Esophagus squamous epithelium (tissue), 5 donors: Measurements from ENCODE around the gene TAOK1. TPM values are rescaled to one million over a fixed set of nuclear protein-coding genes. Genes with fewer than 3 reads are reported as not detected.
"Not testable (repeated sequence)": the region's sequence is repeated elsewhere in the genome, so short reads cannot be mapped to it uniquely, and the experiment has no call there.

Experiments used
- DNase-seq: peaks from one replicate; lab custom pipeline; 2025; lab: John Stamatoyannopoulos, UW
- H3K27ac ChIP-seq, 4 donors: fragments of 200-600 bp; sonication (generic); one replicate each; pipeline ENCODE4 v1.5.1; 2016 to 2019; ENCODE audit warnings: mild to moderate bottlenecking in 1 of 4
- H3K27me3 ChIP-seq, 4 donors: fragments of 200-600 bp; sonication (generic); 1 replicate in 3 of 4; 2 replicates in 1 of 4; pipeline versions ENCODE4 v1.5.1 to v1.6.0; 2017 to 2021; ENCODE audit warnings: antibody characterized with exemption in 1 of 4
- H3K36me3 ChIP-seq, 3 donors: fragments of 200-600 bp; sonication (generic); one replicate each; pipeline ENCODE4 v1.5.1; 2016 to 2019
- H3K4me1 ChIP-seq, 3 donors: fragments of 200-600 bp; sonication (generic); one replicate each; pipeline ENCODE4 v1.5.1; 2017 to 2019
- H3K4me3 ChIP-seq, 4 donors: fragments of 200-600 bp; sonication (generic); 1 replicate in 3 of 4; 2 replicates in 1 of 4; pipeline ENCODE4 v1.5.1; 2016 to 2019; ENCODE audit warnings: mild to moderate bottlenecking in 2 of 4, moderate library complexity in 1 of 4
- H3K9me3 ChIP-seq, 3 donors: fragments of 200-600 bp; sonication (generic); one replicate each; pipeline ENCODE4 v1.5.1; 2016 to 2019
- POLR2A ChIP-seq, 4 donors: fragments of 450-650 bp; IDR thresholded peaks; one replicate each; pipeline ENCODE4 v1.6.1; 2017; ENCODE audit warnings: antibody characterized with exemption in 4 of 4, mild to moderate bottlenecking in 4 of 4, moderate library complexity in 3 of 4
- WGBS, 2 donors: methylation state at CpG; one replicate each; pipeline ENCODE4 v1.1.5; 2018; 5-methylcytosine and 5-hydroxymethylcytosine counted together
- intact Hi-C: fragments of 100-400 bp; cut with DNase I; formaldehyde crosslinking; loops from one replicate; pipeline ENCODE4 v1.15.0; 2022
- total RNA-seq, 4 donors: library from RNA; depleted of rRNA; stranded (reverse); fragments of >200 nt; gene quantifications; one replicate each; pipeline ENCODE4 v1.1.0, GENCODE V29; 2016
- TF ChIP-seq, protein P1 (sequence below), 6 experiments: fragments of 450-650 bp in 4 of 6; fragments of 200-600 bp in 2 of 6; sonication (generic) in 2 of 6; IDR thresholded peaks; one replicate each; pipeline ENCODE4 v1.5.1; 2016 to 2019; ENCODE audit warnings: antibody characterized with exemption in 6 of 6, mild to moderate bottlenecking in 4 of 6, moderate library complexity in 4 of 6
- donor health status: DM: yes; HTN: yes; CAD: no.

TAOK1 gene
- total RNA-seq, 4 donors from 2014 or later: 24.9 to 41.4 (median 38.7) TPM

GRCh38 chr17:29345066-29345465 lies 45.1 kb upstream of the TAOK1 start:
- no peak for TF ChIP-seq POLR2A (IDR thresholded peaks at IDR 0.05)
- TF ChIP-seq, protein P1, sequence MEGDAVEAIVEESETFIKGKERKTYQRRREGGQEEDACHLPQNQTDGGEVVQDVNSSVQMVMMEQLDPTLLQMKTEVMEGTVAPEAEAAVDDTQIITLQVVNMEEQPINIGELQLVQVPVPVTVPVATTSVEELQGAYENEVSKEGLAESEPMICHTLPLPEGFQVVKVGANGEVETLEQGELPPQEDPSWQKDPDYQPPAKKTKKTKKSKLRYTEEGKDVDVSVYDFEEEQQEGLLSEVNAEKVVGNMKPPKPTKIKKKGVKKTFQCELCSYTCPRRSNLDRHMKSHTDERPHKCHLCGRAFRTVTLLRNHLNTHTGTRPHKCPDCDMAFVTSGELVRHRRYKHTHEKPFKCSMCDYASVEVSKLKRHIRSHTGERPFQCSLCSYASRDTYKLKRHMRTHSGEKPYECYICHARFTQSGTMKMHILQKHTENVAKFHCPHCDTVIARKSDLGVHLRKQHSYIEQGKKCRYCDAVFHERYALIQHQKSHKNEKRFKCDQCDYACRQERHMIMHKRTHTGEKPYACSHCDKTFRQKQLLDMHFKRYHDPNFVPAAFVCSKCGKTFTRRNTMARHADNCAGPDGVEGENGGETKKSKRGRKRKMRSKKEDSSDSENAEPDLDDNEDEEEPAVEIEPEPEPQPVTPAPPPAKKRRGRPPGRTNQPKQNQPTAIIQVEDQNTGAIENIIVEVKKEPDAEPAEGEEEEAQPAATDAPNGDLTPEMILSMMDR (IDR thresholded peaks at IDR 0.05): no peak
- Histone ChIP-seq H3K36me3 (no peaks in the 10 kb centered on the region), H3K4me3 (no peak overlapping the region), H3K27me3 (peaks cover 0 to 4% (median 0%) of the 10 kb centered on the region in 4 donors), H3K9me3 (no peaks in the 10 kb centered on the region), H3K27ac (no peak overlapping the region), H3K4me1 (no peaks in the 10 kb centered on the region)
- WGBS, 2 donors: 70 to 73% methylated on average over 3 of the region's 3 CpGs
- intact Hi-C loops: no loop called here
- no peak for DNase-seq

DNA sequence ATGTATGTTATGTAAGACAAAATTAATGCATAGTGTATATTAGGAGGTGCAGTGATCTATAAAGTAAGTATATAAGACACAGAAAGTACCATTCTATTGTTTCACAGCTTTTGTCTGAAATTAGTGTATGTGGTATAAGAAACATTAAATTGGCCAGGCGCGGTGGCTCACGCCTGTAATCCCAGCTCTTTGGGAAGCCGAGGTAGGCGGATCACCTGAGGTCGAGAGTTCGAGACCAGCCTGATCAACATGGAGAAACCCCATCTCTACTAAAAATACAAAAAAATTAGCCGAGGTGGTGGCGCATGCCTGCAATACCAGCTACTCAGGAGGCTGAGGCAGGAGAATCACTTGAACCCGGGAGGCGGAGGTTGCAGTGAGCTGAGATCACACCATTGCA lies 44.7 kb upstream of the TAOK1 start:
- intact Hi-C loops, DNase-seq, H3K4me3 ChIP-seq, H3K9me3 ChIP-seq, H3K27me3 ChIP-seq, H3K27ac ChIP-seq, H3K36me3 ChIP-seq, H3K4me1 ChIP-seq: not testable (repeated sequence)
- 87 to 88% methylated on average over 11 of the region's 11 CpGs for WGBS, 2 donors

GRCh38 chr17:29346462-29346861 lies 43.7 kb upstream of the TAOK1 start:
- WGBS, 2 donors: 88 to 98% methylated on average over 5 of the region's 6 CpGs
- H3K27me3 ChIP-seq: peaks cover 0 to 4% (median 0%) of the 10 kb centered on the region in 4 donors
- H3K36me3 ChIP-seq: no peaks in the 10 kb centered on the region
- no peak overlapping the region for H3K27ac ChIP-seq
- no peak for DNase-seq
- no peaks in the 10 kb centered on the region for H3K9me3 ChIP-seq
- no peak for TF ChIP-seq POLR2A (IDR thresholded peaks at IDR 0.05)
- TF ChIP-seq, protein P1 (IDR thresholded peaks at IDR 0.05): no peak
- intact Hi-C loops: no loop called here
- no peaks in the 10 kb centered on the region for H3K4me1 ChIP-seq
- no peak overlapping the region for H3K4me3 ChIP-seq

GRCh38 chr17:29347831-29348629 lies 42.1 kb upstream of the TAOK1 start:
- Histone ChIP-seq H3K27ac (no peak overlapping the region), H3K9me3 (no peaks in the 10 kb centered on the region), H3K27me3 (no peaks in the 10 kb centered on the region), H3K4me3 (no peak overlapping the region), H3K4me1 (no peaks in the 10 kb centered on the region), H3K36me3 (no peaks in the 10 kb centered on the region)
- intact Hi-C loops: no loop called here
- DNase-seq: no peak
- TF ChIP-seq POLR2A (IDR thresholded peaks at IDR 0.05): no peak
- TF ChIP-seq, protein P1 (IDR thresholded peaks at IDR 0.05): no peak
- WGBS, 2 donors: 73 to 79% methylated on average over 3 of the region's 3 CpGs

GRCh38 chr17:29349409-29349808 lies 40.8 kb upstream of the TAOK1 start:
- H3K4me1 ChIP-seq: no peaks in the 10 kb centered on the region
- intact Hi-C loops: no loop called here
- H3K9me3 ChIP-seq: no peaks in the 10 kb centered on the region
- WGBS, 2 donors: 65 to 75% methylated on average over 2 of the region's 2 CpGs
- TF ChIP-seq POLR2A (IDR thresholded peaks at IDR 0.05): no peak
- TF ChIP-seq, protein P1 (IDR thresholded peaks at IDR 0.05): no peak
- H3K36me3 ChIP-seq: no peaks in the 10 kb centered on the region
- no peaks in the 10 kb centered on the region for H3K27me3 ChIP-seq
- H3K4me3 ChIP-seq: no peak overlapping the region
- no peak overlapping the region for H3K27ac ChIP-seq
- no peak for DNase-seq
